Fibroblast of the aortic adventitia (primary cell): Measurements from ENCODE around the gene ARMH4. TPM values are rescaled to one million over a fixed set of nuclear protein-coding genes. Genes with fewer than 3 reads are reported as not detected.
"Not testable (repeated sequence)": the region's sequence is repeated elsewhere in the genome, so short reads cannot be mapped to it uniquely, and the experiment has no call there.

Experiments
- DNase-seq: peaks from one replicate; pipeline ENCODE4 v3.0.0-alpha.2; 2010; ENCODE audit warnings: low read depth
- H3K4me3 ChIP-seq: 2 replicates; pipeline ENCODE4 v1.5.1; 2011; ENCODE audit warnings: low read depth, mild to moderate bottlenecking, control low read depth, low read length, moderate library complexity
- total RNA-seq: library from RNA; depleted of rRNA; stranded (reverse); fragments of >200 nt; gene quantifications from 2 replicates; pipeline ENCODE4 v1.2.3, GENCODE V29; 2012; ENCODE audit warnings: low replicate concordance
- TF ChIP-seq, protein P1 (sequence below): IDR thresholded peaks from 2 replicates; pipeline ENCODE4 v1.5.1; 2011; ENCODE audit warnings: mild to moderate bottlenecking, low read length, control low read depth, inconsistent platforms; ENCODE audit not compliant: insufficient read depth

The ARMH4 gene
- total RNA-seq, 1 donor: 4.2 TPM

GRCh38 chr14:58131386-58131785, 20.6 kb downstream of the ARMH4 start:
- TF ChIP-seq, protein P1, sequence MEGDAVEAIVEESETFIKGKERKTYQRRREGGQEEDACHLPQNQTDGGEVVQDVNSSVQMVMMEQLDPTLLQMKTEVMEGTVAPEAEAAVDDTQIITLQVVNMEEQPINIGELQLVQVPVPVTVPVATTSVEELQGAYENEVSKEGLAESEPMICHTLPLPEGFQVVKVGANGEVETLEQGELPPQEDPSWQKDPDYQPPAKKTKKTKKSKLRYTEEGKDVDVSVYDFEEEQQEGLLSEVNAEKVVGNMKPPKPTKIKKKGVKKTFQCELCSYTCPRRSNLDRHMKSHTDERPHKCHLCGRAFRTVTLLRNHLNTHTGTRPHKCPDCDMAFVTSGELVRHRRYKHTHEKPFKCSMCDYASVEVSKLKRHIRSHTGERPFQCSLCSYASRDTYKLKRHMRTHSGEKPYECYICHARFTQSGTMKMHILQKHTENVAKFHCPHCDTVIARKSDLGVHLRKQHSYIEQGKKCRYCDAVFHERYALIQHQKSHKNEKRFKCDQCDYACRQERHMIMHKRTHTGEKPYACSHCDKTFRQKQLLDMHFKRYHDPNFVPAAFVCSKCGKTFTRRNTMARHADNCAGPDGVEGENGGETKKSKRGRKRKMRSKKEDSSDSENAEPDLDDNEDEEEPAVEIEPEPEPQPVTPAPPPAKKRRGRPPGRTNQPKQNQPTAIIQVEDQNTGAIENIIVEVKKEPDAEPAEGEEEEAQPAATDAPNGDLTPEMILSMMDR: peak; percentile 16
- peak; percentile 16 for DNase-seq
- no peak overlapping the region for H3K4me3 ChIP-seq

- TF ChIP-seq, protein P1: no peak
- no peak overlapping the region for H3K4me3 ChIP-seq
- no peak for DNase-seq
Measured at GRCh38 chr14:58130116-58130782, 21.8 kb downstream of the ARMH4 start.

DNA sequence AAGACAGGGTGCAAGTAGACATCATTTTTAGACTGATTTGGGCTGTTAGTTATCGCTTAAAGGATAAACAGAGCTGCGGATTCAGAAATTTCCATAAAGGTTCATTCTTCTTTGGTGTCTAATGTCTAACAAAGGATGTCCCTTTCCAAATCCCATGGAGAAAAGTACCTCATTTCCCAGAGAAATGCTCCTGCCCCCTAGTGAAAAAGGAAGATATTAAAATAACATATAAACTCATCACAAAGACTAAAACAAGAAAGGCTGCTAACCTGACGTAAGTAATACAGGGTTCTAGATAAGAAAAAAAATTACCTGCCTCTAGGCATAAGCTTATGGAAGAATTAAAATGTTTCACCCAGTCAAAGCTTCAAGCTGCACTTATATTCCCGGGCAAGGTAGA, 22.8 kb downstream of the ARMH4 start:
- DNase-seq: no peak
- H3K4me3 ChIP-seq: no peak overlapping the region
- TF ChIP-seq, protein P1: peak; percentile 16

- H3K4me3 ChIP-seq: no peak overlapping the region
- DNase-seq: no peak
- TF ChIP-seq, protein P1: no peak
Measured at GRCh38 chr14:58128416-58128815, 23.6 kb downstream of the ARMH4 start.

DNA sequence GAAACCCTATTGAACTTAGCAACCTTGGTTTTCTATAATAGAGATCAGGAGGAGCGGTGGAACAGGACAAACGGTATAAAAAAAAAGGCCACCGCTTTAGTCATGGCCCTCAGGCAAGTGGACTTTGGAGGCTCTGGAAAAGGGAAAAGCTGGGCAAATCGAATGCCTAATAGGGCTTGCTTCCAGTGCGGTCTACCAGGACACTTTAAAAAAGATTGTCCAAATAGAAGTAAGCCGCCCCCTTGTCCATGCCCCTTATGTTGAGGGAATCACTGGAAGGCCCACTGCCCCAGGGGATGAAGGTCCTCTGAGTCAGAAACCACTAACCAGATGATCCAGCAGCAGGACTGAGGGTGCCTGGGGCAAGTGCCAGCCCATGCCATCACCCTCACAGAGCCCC, 29.5 kb downstream of the ARMH4 start:
- not testable (repeated sequence) for DNase-seq

DNA sequence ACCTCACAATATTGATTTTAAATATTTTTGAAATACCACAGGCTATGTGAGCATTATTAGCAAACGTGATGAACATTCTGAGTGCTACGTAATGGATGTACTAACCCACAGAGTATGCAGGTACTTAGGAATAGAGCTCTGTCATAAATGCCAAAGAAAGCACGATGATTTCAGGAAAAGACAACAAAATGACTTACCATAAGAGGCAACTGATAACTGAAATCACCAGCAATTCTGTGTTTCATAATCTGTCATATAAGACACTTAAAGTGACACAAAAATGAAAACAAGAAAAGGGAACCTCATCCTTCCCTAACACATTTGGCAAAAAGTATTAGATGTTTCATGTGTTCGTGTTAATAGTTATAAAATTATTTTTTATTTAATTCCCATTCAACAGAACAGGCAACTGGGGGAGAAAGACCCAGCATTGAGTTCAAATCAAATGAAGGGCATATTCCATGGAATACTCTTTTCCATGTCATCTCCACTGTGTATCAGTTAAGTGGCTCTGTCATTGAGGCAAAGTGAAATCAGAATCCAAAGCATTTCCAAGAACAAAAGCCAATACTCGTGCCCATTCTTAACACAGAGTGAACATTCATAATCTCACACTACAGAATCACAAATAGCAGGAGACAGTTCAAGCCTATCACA, 30.4 kb downstream of the ARMH4 start:
- no peak overlapping the region for H3K4me3 ChIP-seq
- TF ChIP-seq, protein P1: no peak
- no peak for DNase-seq

More for the DNA sequence above, 29.5 kb downstream of the ARMH4 start:
- H3K4me3 ChIP-seq: not testable (repeated sequence)

DNA sequence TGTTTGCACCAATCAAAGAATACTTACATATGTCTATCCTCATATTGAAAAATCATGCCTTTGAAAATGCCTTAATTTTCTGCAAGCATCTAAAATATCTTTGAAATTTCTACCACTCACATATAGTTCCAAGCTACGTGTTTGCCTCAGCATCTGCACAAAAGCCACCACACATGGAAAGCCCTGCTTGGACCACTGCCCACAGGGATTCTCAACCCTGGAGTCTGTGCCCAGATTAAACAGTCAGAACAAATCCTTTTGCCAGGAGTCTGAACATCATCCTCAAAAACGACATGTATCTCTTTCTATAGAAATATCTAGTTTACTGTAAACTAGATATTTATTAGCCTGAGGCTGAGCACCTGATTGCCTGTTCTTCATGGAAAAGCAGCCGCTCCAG, 32.6 kb downstream of the ARMH4 start:
- no peak overlapping the region for H3K4me3 ChIP-seq
- TF ChIP-seq, protein P1: no peak
- DNase-seq: no peak
